K562 (cell line): ENCODE measurements around the gene CEP41.

Source experiments
- GABPA ChIP-seq: fragments of 200-800 bp; sonication (Bioruptor generic); conservative IDR thresholded peaks from 2 replicates; pipeline ENCODE4 v1.6.1; 2016; ENCODE audit warnings: low read depth, missing genetic modification characterization, missing compliant biosample characterization
- TF ChIP-seq, protein P1 (sequence below), 3 experiments: IDR thresholded peaks in 2 of 3; conservative IDR thresholded peaks in 1 of 3; 2 replicates each; pipeline ENCODE4 v1.5.1; 2011 to 2012; ENCODE audit warnings: low read length in 3 of 3, mild to moderate bottlenecking in 3 of 3, control low read depth in 2 of 3, improper control_type of control experiment in 1 of 3, inconsistent platforms in 1 of 3, low read depth in 1 of 3, mixed read lengths in 1 of 3, moderate library complexity in 1 of 3; ENCODE audit not compliant: insufficient read depth in 2 of 3

- TF ChIP-seq, protein P1, sequence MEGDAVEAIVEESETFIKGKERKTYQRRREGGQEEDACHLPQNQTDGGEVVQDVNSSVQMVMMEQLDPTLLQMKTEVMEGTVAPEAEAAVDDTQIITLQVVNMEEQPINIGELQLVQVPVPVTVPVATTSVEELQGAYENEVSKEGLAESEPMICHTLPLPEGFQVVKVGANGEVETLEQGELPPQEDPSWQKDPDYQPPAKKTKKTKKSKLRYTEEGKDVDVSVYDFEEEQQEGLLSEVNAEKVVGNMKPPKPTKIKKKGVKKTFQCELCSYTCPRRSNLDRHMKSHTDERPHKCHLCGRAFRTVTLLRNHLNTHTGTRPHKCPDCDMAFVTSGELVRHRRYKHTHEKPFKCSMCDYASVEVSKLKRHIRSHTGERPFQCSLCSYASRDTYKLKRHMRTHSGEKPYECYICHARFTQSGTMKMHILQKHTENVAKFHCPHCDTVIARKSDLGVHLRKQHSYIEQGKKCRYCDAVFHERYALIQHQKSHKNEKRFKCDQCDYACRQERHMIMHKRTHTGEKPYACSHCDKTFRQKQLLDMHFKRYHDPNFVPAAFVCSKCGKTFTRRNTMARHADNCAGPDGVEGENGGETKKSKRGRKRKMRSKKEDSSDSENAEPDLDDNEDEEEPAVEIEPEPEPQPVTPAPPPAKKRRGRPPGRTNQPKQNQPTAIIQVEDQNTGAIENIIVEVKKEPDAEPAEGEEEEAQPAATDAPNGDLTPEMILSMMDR (IDR thresholded peaks at IDR 0.05 in 2 of 3, conservative IDR thresholded peaks at IDR 0.05 in 1 of 3; ENCODE audit: insufficient read depth in 2 of 3, low read depth in 1 of 3, low read length in 3 of 3): no peak
- TF ChIP-seq GABPA: no peak
Observed at GRCh38 chr7:130401101-130401500, 39.7 kb downstream of the CEP41 start.
